GM12875 (cell line): ENCODE results near the gene NALF2.

Source experiments
- H3K4me3 ChIP-seq: one replicate; pipeline ENCODE4 v1.5.1; 2011; ENCODE audit warnings: low read depth, low read length, control low read depth
- CTCF ChIP-seq: IDR thresholded peaks from 2 replicates; pipeline ENCODE4 v1.5.1; 2011; ENCODE audit warnings: low read depth, mild to moderate bottlenecking, control low read depth, inconsistent platforms, low read length, moderate library complexity, borderline replicate concordance; ENCODE audit not compliant: insufficient read depth

The NALF2 gene

DNA sequence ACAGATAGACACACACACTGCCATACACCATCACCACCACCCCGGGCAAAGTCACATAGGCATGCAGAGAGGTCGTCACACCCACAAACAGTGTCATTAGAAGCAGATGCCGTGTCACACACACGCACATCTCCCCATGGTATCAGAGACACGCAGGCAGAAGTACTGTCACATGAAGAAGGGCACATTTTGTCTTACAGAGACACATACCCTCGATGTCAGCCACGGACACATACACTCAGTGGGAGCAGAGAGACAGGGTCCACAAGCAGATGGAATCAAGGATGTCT, 3.3 kb downstream of the NALF2 start:
- H3K4me3 ChIP-seq: no peak overlapping the region
- TF ChIP-seq CTCF: no peak

- no peak overlapping the region for H3K4me3 ChIP-seq
- no peak for TF ChIP-seq CTCF
Observed at GRCh38 chrX:69508610-69509009, 4.5 kb downstream of the NALF2 start.

DNA sequence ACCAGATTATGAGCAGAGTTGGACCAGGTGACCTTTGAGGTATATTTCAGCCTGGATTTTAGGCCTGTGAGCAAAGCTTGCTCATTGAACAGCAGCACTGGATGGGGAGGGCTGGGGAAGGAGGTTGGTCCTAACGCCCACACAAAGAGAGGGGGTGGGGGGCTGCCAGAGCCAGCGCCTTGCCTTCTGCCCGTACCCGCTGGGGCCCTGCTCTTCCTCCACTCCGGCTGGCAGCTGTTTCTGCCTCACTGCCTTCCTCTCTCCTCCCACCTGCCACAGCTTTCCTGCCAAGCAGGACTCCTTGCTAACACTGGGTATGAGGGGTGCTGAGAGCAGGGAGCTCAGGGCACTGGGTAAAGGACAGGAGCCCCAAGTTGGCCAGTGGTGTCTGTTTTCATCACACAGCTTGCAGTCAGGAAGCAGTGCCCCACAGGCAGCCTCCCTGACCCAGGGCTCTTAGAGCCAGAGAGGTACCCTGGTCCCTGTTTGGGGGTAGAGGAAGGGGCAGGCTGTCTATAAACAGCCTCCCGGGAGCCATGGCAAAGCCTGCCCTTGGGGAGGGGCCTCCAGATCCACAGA, 6.1 kb downstream of the NALF2 start:
- H3K4me3 ChIP-seq: no peak overlapping the region
- TF ChIP-seq CTCF: no peak

DNA sequence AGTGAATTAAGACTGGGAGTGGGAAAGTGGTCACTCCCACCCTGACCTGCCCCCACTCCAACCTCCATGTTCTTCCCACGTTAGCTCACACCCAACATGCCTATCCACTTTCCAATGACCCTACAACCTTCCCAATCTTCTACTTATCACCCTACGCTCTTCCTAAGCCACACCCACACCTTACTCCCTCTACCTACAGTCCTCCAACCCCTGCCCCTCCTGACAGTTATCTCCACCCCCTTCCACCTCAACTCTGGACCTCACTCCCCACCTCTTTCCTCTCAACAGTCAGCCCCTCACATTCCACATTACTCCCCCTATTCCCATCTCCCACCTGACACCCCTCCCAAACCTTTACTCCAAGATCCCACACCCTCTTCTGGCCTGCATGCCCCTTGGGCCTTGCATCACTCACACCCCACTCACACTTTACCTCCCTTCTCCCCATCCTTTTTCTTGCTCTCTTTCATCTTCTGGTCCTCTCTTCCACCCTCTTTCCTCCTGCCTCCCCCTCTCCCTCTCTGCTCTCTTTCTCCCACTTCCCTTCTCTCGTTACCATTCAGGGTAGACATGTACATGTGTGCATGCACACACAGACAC, 6.9 kb downstream of the NALF2 start:
- TF ChIP-seq CTCF: no peak
- no peak overlapping the region for H3K4me3 ChIP-seq

- H3K4me3 ChIP-seq: no peak overlapping the region
- no peak for TF ChIP-seq CTCF
Observed at GRCh38 chrX:69522052-69522451, 17.9 kb downstream of the NALF2 start.

DNA sequence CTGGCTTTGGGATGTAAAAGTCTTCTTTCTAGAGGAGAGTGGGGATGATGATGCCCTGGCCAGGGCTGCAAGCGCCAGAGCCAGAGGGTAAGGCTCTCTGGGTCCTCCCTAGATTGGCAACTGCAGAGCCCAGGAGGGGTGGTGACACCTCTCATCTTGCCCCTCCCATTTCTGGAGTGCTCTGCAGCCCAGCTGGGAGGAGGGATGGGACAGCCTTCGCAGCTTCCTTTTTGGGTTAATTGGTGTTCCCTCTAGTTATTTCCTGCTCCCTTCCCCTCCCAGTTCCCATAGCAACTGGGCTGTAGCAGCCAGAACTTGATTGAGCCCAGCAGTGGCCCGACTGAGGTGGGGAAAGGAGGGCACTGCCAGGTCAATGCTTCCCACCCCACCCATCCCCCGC, 19.2 kb downstream of the NALF2 start:
- TF ChIP-seq CTCF: no peak
- H3K4me3 ChIP-seq: no peak overlapping the region

DNA sequence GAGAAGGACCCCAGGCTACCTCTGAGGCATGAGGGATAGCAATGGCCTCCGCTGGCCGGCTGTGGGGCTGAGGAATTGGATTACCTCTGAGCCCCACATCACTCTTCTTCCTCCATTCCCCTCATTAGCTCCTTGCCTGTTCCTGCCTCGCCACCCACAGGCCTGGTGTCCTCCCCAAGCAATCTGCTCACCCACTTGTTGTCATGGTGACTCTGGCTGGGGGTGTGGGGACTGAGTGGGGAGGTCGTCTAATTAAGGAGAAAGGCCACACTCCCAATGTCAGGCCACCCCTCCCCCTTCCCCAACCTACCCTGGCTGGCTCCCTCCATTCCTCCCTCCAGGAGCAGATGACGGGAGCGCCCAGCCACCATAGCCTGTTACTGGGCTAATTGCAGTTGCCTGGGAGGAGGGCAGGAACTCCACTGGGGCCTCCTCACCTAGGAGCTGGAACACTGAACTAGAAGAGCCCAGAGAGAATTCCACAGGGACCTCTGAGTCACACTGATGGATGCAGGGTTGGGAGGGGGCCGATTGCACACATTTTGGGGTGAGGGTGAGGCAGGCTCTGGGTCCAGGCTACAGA, 20.7 kb downstream of the NALF2 start:
- no peak for TF ChIP-seq CTCF

More for the DNA sequence above, 20.7 kb downstream of the NALF2 start:
- H3K4me3 ChIP-seq: no peak overlapping the region
